GM18909 (cell line): ENCODE results near the gene TSPAN31.

Experiments
- ATAC-seq: cut with Tn5 transposase; IDR thresholded peaks from one replicate; pipeline ENCODE4 v1.9.1; 2021; ENCODE audit warnings: mild to moderate bottlenecking; ENCODE audit not compliant: unreplicated experiment, poor library complexity

Gene TSPAN31

DNA sequence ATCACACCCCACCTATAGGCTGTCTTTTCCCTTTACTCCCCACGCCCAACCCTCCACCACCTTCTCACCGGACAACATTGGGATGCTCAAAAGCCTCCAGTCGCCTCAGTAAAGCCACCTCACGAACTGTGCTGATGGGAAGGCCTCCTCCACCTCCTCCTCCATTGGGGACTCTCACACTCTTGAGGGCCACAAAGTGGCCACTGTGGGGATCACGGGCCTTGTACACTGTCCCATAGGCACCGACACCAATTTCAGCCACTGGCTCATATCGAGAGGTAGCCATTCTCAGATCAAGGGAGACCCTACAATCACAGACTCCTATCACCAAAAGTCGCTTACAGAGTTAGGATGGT is 6.6 kb downstream of the TSPAN31 start:
- ATAC-seq: no peak

DNA sequence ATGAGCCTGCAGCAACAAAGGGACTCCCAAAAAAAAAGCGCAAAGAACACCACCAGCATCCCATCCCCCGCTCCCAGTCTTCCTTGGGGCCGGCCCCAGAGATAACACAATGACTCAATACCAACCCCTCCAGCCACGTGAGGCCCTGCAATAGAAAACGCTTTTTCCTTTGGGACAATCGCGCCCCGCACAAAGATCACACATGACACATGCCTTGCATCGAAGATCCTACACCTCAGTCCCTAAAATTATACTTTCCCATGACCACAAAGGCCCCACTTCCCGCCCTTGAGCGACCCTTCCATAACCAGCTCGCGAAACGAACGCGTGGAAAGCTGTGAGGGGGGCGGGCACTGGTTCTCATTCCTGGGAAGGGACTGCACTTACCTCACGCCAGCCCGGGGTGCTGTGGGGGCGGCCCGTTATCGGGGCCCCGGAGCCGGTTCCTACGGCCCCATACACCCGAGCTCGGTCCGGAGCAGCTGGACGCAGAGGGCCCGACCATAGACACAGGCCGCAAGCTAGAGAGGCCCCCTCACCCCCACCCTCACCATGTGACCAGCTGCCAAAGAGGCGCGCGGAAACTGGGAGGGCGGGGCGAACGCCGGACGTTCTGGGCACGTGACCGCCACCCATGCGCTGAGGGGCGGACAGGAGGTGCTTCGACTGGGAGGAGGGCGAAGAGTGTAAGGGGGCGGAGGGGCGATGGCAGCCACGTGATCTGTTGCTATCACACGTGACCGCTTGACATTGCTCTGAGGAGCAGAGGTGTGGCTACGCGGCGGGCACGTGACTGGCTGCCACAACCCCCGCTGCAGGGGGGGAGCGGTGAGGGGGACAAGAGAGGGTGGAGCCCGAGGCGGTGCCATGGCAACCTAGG is 7.2 kb downstream of the TSPAN31 start, which contains the start of gene CDK4:
CDK4 (minus strand) TSS at position 523 of the 880 bp plus-strand sequence. CDS start 593 bp downstream, outside the sequence.
- peak; percentile 70 for ATAC-seq

DNA sequence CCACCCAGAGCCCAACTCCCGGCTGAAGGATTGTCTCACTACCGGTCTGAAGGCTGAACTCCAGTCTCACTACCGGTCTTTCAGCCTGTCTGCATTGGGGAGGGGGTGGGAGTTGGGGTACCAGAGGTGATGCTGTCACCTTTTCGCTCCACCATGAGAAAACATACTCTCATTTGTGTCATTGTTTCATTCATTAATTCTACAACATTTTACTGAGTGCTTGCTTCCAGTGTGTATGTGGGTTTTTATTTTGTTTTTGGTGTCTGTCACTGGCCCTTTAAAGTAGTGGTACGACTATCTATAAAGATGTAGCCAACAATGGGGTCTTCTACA is 7.8 kb downstream of the TSPAN31 start:
- ATAC-seq: no peak

DNA sequence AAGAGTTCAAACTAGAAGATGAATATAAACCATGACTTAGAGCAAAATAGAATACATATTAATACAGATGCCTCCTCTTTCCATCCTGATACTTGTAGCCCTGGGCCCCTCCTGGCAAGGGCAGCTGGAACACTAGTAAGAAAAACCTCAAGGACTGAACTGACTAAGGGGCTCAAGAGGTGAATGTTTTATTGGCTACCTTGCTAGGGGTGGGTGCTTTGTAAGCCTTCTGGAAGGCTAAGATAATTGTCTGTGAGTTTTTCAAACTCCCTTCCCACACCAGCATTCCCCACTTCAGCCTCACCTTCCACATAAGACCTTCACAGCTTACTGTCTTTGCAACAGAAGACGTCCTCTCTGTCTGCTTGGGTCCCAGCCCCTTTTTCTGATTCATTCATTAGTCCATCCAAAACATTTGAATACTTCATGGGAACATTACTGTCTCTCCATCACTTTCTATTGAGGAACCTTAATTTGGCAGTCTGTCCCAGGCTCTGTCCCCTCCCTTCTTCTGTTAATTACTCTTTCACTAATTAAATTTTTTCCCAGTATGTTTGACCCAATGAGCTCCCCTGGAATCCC is 9.0 kb downstream of the TSPAN31 start:
- no peak for ATAC-seq

DNA sequence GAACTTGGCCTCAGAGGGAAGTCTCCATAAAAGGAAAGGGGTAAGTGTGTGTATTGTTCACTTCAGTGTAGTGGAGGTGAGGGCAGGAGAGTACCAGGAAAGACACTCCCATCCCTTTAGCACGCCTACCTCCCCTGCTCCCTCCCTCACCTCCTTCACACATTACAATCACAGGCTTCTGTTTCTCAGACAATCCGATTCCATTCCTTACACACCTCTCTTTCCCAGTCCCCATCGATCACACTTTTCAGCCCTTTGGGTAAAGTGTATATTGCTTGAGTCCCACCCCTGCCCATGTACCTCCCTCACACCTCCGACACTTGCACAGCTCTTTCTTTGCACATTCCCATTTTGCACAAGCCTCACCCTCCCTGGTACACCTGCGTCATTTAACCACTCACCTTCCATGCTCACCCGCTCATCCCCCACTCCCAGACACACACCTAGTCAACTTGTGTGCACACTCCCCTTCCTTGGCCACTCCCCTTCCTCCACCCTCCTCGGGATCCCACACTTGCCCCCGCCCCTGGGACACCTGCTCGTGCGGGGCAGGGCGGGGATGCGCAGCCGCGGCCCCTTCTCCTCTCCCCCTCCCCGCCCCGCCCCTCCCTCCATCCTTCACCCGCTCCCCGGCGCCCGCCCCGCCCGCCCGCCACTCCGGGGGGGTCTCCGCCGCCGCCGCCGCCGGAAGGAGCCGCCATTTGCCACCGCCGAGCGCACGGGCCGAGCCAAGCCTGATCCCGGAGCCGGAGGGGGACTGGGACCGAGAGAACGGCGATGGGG is 9.8 kb downstream of the TSPAN31 start, which contains the start of gene MARCHF9:
MARCHF9 (plus strand) TSS at position 693 of the 783 bp plus-strand sequence. CDS start 426 bp downstream, outside the sequence.
- peak; percentile 40 for ATAC-seq

DNA sequence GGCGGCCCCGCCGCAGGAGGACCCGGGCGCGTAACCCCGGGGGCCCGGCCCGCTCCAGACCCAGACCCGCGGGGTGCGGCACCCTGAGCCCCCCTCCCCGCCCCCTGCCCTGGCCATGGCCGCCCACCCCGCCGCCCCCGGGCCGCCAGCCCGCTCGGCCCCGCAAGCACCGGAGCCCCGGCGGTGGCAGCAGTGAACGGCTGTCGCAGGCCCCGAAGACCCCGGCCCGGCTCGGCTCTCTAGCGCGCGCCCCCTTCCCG is 10.3 kb downstream of the TSPAN31 start:
- ATAC-seq: no peak

DNA sequence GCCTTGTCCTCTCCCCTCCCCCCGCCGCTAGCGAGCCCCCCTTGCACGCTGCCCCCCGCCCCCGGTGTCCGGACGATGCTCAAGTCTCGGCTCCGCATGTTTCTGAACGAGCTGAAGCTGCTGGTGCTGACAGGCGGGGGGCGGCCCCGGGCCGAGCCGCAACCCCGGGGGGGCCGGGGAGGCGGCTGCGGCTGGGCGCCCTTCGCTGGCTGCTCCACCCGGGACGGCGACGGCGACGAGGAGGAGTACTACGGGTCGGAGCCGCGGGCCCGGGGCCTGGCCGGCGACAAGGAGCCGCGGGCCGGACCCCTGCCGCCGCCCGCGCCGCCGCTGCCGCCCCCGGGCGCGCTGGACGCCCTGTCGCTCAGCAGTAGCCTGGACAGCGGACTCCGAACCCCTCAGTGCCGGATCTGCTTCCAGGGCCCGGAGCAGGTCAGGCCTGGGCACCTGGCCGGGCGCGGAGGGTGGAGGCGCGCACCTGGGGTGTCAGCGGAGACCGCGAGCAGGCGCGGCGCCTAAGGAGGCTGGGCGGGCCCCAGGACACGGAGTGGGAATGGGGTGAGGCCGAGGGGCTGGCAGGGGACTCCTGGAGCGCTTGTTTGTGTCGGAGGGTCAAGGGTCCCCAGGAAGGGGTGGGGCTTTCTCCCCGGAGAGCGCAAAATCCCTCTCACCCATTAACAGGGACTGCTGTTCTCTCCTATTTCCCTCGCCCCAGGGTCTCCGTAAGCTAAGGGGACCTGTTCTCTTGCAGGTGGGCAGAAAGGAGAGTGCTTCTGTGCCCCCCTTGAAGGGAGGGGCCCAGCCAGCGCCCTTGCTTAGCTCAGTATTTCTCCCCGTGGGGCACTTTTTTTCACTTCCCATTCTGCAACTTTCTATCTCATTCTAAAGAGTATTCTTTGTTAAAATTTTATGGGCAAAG is 10.9 kb downstream of the TSPAN31 start:
- no peak for ATAC-seq

DNA sequence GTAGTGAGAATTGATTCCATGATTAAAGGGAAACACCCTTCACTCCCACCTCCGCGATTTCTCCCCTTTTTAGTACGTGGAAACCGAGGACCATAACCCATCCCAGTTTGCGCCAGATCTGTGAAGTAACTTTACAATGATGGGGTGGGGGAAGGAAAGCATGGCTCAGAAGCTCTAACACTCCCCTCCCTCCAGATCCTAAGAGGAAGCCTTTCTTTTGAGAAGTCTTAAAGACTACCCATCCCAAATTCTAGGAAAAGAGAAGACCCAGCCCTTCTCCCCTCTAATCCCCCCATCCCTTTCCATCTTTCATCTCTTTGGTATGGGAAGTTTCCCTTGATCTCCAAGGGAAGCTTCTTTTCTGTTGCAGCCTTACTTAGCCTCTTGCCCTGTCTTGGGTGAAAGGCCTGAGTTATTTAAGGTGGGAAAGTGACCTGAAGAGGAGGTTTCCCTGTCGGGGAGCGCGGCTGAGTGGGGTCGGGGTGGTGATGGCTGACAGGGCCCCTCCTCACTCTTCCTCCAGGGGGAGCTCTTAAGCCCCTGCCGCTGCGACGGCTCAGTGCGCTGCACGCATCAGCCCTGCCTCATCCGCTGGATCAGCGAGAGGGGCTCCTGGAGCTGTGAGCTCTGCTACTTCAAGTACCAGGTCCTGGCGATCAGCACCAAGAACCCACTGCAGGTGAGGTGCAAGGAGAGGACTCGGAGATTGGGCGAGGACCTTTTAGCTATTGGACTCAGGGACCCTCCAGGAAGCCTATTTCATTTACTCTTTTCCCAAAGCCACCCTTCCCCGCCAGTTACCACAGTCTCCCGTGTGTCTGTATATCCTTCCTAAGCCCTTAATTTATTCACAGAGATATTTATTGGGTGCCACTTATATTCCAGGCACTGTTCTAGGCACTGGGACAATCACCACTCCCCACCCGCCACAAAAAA is 11.8 kb downstream of the TSPAN31 start:
- peak; percentile 25 for ATAC-seq

DNA sequence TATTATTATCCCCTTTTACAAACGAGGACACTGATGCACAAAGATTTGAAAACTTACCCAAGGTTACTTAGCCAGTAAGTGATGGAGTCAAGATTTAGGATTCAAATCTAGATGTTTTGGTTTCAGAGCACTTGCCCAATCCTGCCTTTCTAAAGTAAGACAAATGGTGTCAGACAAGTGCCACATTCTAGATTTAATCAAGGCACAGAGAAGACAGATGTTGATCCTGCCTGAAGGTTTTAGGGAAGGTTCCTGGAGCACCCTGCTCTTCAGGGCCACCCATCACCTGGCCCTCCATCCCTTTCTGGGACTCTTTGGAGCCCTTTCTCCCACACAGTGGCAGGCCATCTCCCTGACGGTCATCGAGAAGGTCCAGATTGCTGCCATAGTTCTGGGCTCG is 12.9 kb downstream of the TSPAN31 start:
- ATAC-seq: no peak

DNA sequence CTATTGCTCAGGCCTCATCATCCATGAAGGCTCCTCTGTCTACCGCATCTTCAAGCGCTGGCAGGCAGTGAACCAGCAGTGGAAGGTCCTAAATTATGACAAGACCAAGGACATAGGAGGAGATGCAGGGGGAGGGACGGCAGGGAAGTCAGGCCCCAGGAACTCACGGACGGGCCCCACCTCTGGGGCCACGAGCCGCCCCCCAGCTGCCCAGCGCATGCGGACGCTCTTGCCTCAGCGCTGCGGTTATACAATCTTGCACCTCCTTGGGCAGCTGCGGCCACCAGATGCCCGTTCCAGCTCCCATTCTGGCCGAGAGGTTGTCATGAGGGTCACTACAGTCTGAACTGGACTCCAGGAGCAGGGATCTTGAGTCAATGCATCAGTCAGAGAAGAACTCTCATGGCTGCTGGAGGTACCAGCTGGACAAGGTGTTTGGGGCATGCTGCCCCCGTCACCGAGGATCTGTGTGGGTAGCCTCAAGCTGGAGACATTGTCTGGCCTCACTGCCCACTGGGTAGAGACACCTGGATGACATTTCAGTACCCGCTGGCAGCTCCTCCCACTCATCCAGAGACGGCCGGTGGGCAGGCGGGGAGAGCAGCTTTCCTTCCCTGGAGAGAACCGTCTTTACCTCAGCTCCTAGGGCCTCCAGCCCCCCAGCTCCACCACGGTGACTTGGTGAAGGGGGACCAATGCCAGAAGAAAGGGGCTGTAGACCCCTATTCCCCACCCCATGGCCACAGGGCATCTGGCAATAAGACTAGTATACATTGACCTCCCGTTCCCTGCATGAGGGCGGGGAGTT is 13.9 kb downstream of the TSPAN31 start:
- no peak for ATAC-seq

DNA sequence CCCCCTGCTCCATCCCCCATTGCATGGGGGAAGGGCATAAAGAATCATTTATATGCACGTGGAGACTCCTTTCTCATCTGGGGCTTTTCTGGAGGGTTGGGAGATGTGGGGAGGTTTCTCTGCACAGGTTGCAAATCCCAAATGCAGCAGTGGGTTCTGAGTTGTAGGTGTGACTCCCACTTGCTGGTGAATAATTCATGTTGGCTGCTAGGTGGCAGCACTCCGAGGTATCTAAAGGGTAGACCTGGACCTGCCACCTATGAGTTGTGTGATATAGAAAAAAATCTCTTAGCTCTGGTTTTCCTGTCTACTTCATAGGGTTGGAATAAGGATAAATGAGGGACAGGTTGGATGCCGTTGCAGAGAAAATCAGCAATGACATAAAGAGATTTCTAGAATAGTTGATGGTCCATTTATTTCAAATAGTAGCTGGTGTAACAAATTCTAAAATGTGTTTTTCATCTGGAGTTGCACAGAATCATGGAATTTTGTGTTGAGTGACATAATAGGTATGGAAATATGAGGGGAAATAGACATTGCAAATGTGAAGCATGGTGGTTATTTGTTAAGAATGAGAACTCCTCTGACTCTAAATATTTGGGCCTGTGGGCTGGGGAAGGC is 14.6 kb downstream of the TSPAN31 start:
- ATAC-seq: no peak

DNA sequence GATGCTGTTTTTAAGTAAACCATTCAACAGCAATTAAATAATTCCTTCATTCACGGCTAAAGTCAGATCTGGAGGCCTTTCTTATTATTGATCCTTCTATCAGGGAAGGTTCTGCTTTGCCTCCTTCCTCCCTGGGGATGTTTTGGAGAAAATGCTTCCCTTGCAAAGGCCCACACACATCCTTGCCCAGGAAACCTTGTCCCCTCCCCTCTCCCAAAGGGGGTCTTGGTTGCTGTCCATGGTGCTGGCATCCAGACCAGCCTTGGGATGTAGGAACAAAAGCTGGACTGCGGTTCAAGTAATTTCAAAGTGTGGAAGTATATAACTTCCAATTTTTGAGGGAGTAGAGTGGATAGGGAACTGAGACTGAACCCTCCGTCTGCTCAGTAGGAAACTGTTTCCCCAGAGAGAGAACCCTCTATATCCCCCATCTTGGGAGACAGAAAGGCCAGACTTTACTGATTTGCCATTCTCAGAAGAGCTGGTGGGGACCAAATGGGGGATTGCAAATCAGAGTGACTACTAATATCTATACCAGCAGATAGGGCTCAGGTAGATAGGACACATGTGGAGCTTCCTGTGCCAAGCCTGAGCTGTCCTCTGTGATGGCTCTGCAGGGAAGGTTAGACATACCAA is 15.6 kb downstream of the TSPAN31 start:
- ATAC-seq: no peak

DNA sequence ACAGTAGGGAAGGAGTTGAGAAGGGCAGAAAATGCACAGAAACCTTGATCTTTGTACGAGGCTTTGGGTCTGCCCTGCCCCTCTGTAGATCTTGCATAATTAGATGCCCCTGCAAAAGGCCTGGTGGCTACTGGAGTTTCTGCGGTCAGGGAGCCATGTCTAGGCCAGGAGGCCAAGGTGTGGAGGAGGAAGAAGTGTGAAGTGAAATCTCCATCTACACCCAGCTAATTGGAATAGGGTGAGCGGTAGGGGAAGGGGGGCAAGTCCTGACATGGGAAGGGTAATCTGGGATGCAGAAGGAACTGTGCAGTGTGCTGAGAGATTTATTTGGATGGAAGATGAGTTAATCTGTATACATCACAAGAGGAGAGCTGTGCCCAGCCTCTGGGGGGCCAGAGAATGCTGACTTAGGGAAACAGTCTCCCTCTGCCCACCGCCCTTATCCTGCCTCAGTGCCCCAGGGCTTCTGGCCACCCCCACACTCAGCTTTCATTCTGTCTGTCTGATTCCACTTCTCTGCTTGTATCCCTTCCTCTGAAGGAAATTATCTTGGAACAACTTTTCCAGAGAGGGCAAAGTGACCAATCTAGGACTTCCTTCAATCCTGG is 16.7 kb downstream of the TSPAN31 start:
- ATAC-seq: no peak

DNA sequence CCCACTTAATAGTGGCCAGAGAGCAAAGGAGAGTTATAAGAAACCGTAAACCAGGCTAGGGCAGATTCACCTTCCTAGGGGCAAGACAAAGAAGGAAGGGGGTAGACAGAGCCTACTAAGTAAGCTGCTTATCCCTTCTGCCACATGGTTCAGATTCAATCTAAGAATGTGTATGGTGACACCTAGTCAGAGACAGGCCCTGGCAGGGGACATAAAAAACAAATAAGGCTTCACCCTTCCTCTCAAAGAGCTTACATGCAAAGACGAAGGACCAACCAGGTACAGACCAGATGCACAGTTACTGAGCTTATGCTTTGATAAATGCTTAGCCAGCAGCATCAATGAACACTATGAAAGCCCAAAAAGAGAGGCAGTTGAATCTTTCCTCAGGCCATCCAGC is 17.6 kb downstream of the TSPAN31 start:
- ATAC-seq: no peak

DNA sequence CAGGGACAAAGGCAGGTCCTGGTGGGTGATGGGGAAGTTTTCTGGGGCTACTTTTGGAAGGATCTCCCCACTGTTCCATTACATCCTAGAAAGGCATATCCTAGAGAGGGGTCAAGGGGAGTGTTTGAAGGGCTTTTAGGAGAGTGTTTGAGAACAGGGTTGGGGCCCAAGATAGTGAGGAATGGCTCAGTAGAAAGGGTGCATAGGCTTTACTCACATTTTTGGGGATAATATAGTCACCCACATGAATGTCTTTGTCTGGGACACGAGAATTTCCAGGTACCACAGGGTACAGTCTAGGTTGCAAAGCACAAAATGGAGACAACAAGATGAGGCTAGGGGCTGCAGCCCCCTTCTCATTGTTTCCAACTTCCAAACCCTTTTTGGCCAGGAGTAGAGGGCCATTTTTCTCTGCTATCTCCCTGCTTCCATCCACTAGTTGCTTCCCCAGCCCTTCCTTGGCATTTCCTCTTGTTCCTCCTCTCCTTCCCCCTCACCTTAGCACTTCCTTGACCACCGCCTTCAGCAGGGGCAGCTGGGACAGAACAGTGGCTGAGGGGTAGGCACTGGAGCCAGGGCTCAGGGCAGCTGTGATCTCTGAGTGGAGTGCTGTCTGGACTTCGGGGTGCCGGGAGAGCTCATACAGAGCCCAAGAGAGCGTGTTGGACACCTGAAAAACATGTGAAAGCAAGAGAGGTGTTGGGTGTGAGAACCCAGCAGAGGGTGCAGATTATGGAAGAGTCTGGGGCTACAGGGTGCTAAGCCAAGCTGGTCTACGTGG is 19.2 kb downstream of the TSPAN31 start:
- no peak for ATAC-seq

DNA sequence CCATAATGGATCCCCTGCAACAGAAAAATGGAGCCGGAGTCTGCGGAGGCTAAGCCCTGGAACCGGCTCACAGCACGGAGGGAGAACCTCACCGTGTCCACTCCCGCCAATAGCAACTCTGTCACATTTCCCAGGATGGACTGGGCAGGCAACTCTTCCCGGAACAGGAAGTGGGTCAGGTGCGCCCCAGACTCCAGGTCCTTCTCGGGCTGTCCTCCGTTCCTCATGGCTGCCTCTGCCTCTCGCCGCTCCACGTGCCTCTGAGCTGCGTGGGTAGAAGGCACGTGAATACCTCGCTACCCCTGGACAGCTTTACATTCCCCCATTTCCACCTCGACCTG is 19.8 kb downstream of the TSPAN31 start:
- no peak for ATAC-seq
